Measurements from ENCODE around the gene LOXHD1.

Gene LOXHD1

GRCh38 chr18:46657115-46657955, at the start of gene LOXHD1:
Gene LOXHD1 (minus strand): TSS chr18:46657220. CDS start chr18:46657033, 187 bp downstream.
- DNase-seq (ENCODE audit: low spot score): no peak

- DNase-seq (ENCODE audit: low spot score): no peak
These were observed 48.5 kb upstream of the LOXHD1 start for GRCh38 chr18:46705521-46705920.

- peak; percentile 65 for DNase-seq (ENCODE audit: low spot score)
These were observed 47.8 kb upstream of the LOXHD1 start for GRCh38 chr18:46704816-46705215.

- no peak for DNase-seq (ENCODE audit: low spot score)
These were observed 47.2 kb upstream of the LOXHD1 start for GRCh38 chr18:46704189-46704588.

GRCh38 chr18:46702471-46702870, 45.5 kb upstream of the LOXHD1 start:
- peak; percentile 95 for DNase-seq (ENCODE audit: low spot score)

- DNase-seq (ENCODE audit: low spot score): peak; percentile 73
These were observed 43.2 kb upstream of the LOXHD1 start for GRCh38 chr18:46700066-46700824.

- no peak for DNase-seq (ENCODE audit: low spot score)
These were observed 39.7 kb upstream of the LOXHD1 start for GRCh38 chr18:46696702-46697101.

GRCh38 chr18:46696268-46696667, 39.2 kb upstream of the LOXHD1 start:
- DNase-seq (ENCODE audit: low spot score): no peak

GRCh38 chr18:46693996-46694395, 37.0 kb upstream of the LOXHD1 start:
- DNase-seq (ENCODE audit: low spot score): no peak

GRCh38 chr18:46688853-46689525, 32.0 kb upstream of the LOXHD1 start:
- DNase-seq (ENCODE audit: low spot score): no peak

- no peak for DNase-seq (ENCODE audit: low spot score)
These were observed 29.2 kb upstream of the LOXHD1 start for GRCh38 chr18:46686186-46686585.

- DNase-seq (ENCODE audit: low spot score): no peak
These were observed 26.2 kb upstream of the LOXHD1 start for GRCh38 chr18:46683252-46683651.

- no peak for DNase-seq (ENCODE audit: low spot score)
These were observed 24.0 kb upstream of the LOXHD1 start for GRCh38 chr18:46680784-46681695.

- DNase-seq (ENCODE audit: low spot score): no peak
These were observed 23.0 kb upstream of the LOXHD1 start for GRCh38 chr18:46679846-46680598.

GRCh38 chr18:46678785-46679399, 21.9 kb upstream of the LOXHD1 start:
- DNase-seq (ENCODE audit: low spot score): no peak

- no peak for DNase-seq (ENCODE audit: low spot score)
These were observed 21.0 kb upstream of the LOXHD1 start for GRCh38 chr18:46678041-46678440.

- DNase-seq (ENCODE audit: low spot score): no peak
These were observed 20.6 kb upstream of the LOXHD1 start for GRCh38 chr18:46677611-46678010.

- DNase-seq (ENCODE audit: low spot score): no peak
These were observed 19.3 kb upstream of the LOXHD1 start for GRCh38 chr18:46676182-46676835.

GRCh38 chr18:46675112-46675511, 18.1 kb upstream of the LOXHD1 start:
- no peak for DNase-seq (ENCODE audit: low spot score)

Measured in cerebellar cortex (tissue), 1 donor.